GM18867 (cell line): ENCODE measurements around the gene BEST1.

Source experiments
- ATAC-seq: cut with Tn5 transposase; IDR thresholded peaks from one replicate; pipeline ENCODE4 v1.9.1; 2021; ENCODE audit warnings: mild to moderate bottlenecking, moderate library complexity; ENCODE audit not compliant: unreplicated experiment

The BEST1 gene

GRCh38 chr11:61950035-61950547, at the start of gene BEST1:
Gene BEST1, plus strand, starts transcription at chr11:61950351. Its CDS starts 1,456 bp downstream, at chr11:61951807.
- no peak for ATAC-seq

- ATAC-seq, result no peak
These were observed 48.8 kb upstream of the BEST1 start for GRCh38 chr11:61901397-61901796.

GRCh38 chr11:61902313-61902712, 47.8 kb upstream of the BEST1 start:
- no peak for ATAC-seq

GRCh38 chr11:61903845-61904244, 46.3 kb upstream of the BEST1 start:
- ATAC-seq, result no peak

- no peak for ATAC-seq
These were observed 45.6 kb upstream of the BEST1 start for GRCh38 chr11:61904539-61905048.

- no peak for ATAC-seq
These were observed 45.0 kb upstream of the BEST1 start for GRCh38 chr11:61905067-61905696.

GRCh38 chr11:61905801-61906521, 44.2 kb upstream of the BEST1 start:
- no peak for ATAC-seq

- ATAC-seq, result no peak
These were observed 43.6 kb upstream of the BEST1 start for GRCh38 chr11:61906522-61906909.

- ATAC-seq, result no peak
These were observed 42.9 kb upstream of the BEST1 start for GRCh38 chr11:61907282-61907681.

- ATAC-seq, result no peak
These were observed 42.1 kb upstream of the BEST1 start for GRCh38 chr11:61907871-61908729.

- ATAC-seq, result no peak
These were observed 41.3 kb upstream of the BEST1 start for GRCh38 chr11:61908730-61909316.

GRCh38 chr11:61910187-61911127, 39.7 kb upstream of the BEST1 start:
- no peak for ATAC-seq

- no peak for ATAC-seq
These were observed 38.9 kb upstream of the BEST1 start for GRCh38 chr11:61911128-61911700.

GRCh38 chr11:61911701-61912529, 38.2 kb upstream of the BEST1 start:
- ATAC-seq, result no peak

- ATAC-seq, result no peak
These were observed 37.6 kb upstream of the BEST1 start for GRCh38 chr11:61912530-61912898.

GRCh38 chr11:61912991-61913698, 37.0 kb upstream of the BEST1 start:
- ATAC-seq, result no peak

- ATAC-seq, result no peak
These were observed 36.3 kb upstream of the BEST1 start for GRCh38 chr11:61913699-61914395.
